Neutrophil (primary cell): Measurements from ENCODE around the gene CRAT.

Experiments
- H3K27ac ChIP-seq: fragments of 200-600 bp; sonication (generic); 2 replicates; pipeline ENCODE4 v1.5.1; 2016; ENCODE audit warnings: mild to moderate bottlenecking, moderate library complexity
- H3K27me3 ChIP-seq: fragments of 200-600 bp; sonication (generic); 2 replicates; pipeline ENCODE4 v1.6.0; 2016; ENCODE audit warnings: mild to moderate bottlenecking
- H3K36me3 ChIP-seq: fragments of 200-600 bp; sonication (generic); 2 replicates; pipeline ENCODE4 v1.5.1; 2017
- H3K4me1 ChIP-seq, 2 experiments: fragments of 200-600 bp in 1 of 2; sonication (generic) in 1 of 2; 1 replicate in 1 of 2; 2 replicates in 1 of 2; pipeline versions ENCODE4 v1.5.1 to v1.6.1; 2013 to 2016; ENCODE audit warnings: low read depth in 1 of 2, low read length in 1 of 2, mild to moderate bottlenecking in 1 of 2, moderate library complexity in 1 of 2; ENCODE audit not compliant: control insufficient read depth in 1 of 2, insufficient read depth in 1 of 2
- H3K4me3 ChIP-seq, 2 experiments: fragments of 200-600 bp in 1 of 2; sonication (generic) in 1 of 2; 1 replicate in 1 of 2; 2 replicates in 1 of 2; pipeline ENCODE4 v1.5.1; 2013 to 2016; ENCODE audit warnings: low read depth in 1 of 2, low read length in 1 of 2, mild to moderate bottlenecking in 1 of 2, moderate library complexity in 1 of 2
- H3K9me3 ChIP-seq: fragments of 200-600 bp; sonication (generic); 2 replicates; pipeline ENCODE4 v1.5.1; 2016
- CTCF ChIP-seq: fragments of 200-600 bp; sonication (generic); IDR thresholded peaks from 2 replicates; pipeline ENCODE4 v1.5.1; 2016; ENCODE audit warnings: antibody characterized with exemption

Gene CRAT

DNA sequence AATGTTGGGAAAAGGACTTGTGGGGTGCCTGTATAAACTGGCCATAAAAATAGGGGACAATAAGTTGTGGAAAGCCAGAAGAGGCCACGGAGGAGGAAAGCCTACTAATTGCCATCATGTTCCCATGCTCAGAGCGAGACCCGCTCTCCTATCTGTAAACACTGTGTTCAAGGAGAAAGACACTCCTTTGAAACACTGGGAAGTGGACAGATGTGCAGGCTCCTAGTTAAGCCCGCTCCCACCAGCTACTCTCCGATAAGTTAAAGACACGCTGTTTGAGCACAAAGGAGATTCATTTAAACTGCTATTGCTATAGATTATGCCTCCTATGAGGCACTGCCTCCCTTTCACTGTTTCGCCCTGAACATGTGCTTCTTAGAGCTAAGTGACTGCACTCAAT is 9.3 kb downstream of the CRAT start:
- H3K36me3 ChIP-seq, result peaks cover 9% of the 10 kb centered on the region
- no peaks in the 10 kb centered on the region for H3K4me1 ChIP-seq
- no peak overlapping the region for H3K4me3 ChIP-seq
- H3K27ac ChIP-seq, result no peak overlapping the region
- H3K9me3 ChIP-seq, result no peaks in the 10 kb centered on the region
- no peak for TF ChIP-seq CTCF
- H3K27me3 ChIP-seq, result no peaks in the 10 kb centered on the region

- H3K36me3 ChIP-seq, result peaks cover 16% of the 10 kb centered on the region
- H3K9me3 ChIP-seq, result no peaks in the 10 kb centered on the region
- H3K27ac ChIP-seq, result no peak overlapping the region
- H3K4me1 ChIP-seq, result no peaks in the 10 kb centered on the region
- H3K27me3 ChIP-seq, result no peaks in the 10 kb centered on the region
- TF ChIP-seq CTCF, result no peak
- H3K4me3 ChIP-seq, result no peak overlapping the region
Measured at GRCh38 chr9:129100383-129101169, 10.0 kb downstream of the CRAT start.

DNA sequence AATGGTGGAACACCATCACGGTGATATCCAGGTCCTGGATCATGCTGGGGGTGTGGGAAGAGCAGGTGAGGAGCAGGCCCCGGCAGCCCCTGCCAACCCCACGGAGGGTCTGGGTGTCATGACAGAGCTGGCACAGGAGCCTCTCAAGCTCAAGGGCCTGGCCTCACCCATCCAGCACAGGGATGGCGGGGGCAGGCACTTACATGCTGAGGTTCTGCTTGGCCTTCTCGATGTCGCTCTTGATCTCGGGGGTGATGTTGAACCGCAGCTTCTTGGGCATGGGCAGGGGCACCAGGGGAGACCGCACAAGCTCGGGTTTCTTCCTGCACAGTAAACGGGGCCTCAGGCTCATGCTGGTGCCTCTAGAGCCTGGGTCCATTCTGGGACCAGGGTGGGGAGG is 12.3 kb downstream of the CRAT start:
- Histone ChIP-seq H3K36me3 (peaks cover 22% of the 10 kb centered on the region), H3K4me3 (no peak overlapping the region), H3K27ac (no peak overlapping the region), H3K27me3 (no peaks in the 10 kb centered on the region), H3K9me3 (no peaks in the 10 kb centered on the region), H3K4me1 (no peaks in the 10 kb centered on the region)
- TF ChIP-seq CTCF, result no peak

GRCh38 chr9:129097671-129098306 is 12.8 kb downstream of the CRAT start:
- no peaks in the 10 kb centered on the region for H3K27me3 ChIP-seq
- H3K36me3 ChIP-seq, result peaks cover 22% of the 10 kb centered on the region
- H3K27ac ChIP-seq, result no peak overlapping the region
- no peaks in the 10 kb centered on the region for H3K4me1 ChIP-seq
- H3K9me3 ChIP-seq, result no peaks in the 10 kb centered on the region
- no peak for TF ChIP-seq CTCF
- no peak overlapping the region for H3K4me3 ChIP-seq

- Histone ChIP-seq H3K4me1 (no peaks in the 10 kb centered on the region), H3K27ac (no peak overlapping the region), H3K4me3 (no peak overlapping the region), H3K36me3 (peaks cover 22% of the 10 kb centered on the region), H3K27me3 (no peaks in the 10 kb centered on the region), H3K9me3 (no peaks in the 10 kb centered on the region)
- no peak for TF ChIP-seq CTCF
Measured at GRCh38 chr9:129095908-129096307, 14.7 kb downstream of the CRAT start.
